Fibroblast of lung (primary cell): Measurements from ENCODE around the gene VPS72.

Experiments used
- EZH2 ChIP-seq: IDR thresholded peaks from 2 replicates; pipeline ENCODE4 v1.5.1; 2012; ENCODE audit warnings: low read length, control low read depth, mild to moderate bottlenecking; ENCODE audit errors: missing control alignments
- TF ChIP-seq, protein P1 (sequence below), 2 donors: IDR thresholded peaks in 1 of 2; conservative IDR thresholded peaks in 1 of 2; 1 replicate in 1 of 2; 2 replicates in 1 of 2; pipeline ENCODE4 v1.5.1; 2011 to 2012; ENCODE audit warnings: low read length in 2 of 2, control low read depth in 1 of 2, inconsistent platforms in 1 of 2, low read depth in 1 of 2, mild to moderate bottlenecking in 1 of 2

DNA sequence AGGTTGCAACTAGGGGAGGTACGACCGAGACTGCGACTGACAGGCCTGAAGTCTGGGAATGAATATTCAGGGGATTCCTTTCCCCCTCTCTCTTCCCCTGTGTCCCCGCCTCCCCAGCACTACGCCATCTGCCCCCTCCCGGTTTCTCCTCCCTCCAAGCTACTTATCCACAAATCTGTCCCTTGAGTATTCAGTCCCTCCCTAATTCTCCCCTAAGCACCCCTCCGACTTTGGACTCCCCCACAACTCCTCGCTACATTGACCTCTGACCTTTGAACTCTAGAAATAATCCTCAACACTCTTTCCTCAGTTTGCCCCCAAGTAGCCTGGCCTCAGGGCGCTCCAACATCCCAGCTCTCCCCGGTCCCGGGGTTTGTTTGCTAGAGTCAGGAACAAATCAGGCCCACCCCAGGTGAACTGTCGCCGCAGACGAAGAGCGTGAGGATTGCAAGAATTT lies 24.7 kb downstream of the VPS72 start:
- TF ChIP-seq, protein P1, sequence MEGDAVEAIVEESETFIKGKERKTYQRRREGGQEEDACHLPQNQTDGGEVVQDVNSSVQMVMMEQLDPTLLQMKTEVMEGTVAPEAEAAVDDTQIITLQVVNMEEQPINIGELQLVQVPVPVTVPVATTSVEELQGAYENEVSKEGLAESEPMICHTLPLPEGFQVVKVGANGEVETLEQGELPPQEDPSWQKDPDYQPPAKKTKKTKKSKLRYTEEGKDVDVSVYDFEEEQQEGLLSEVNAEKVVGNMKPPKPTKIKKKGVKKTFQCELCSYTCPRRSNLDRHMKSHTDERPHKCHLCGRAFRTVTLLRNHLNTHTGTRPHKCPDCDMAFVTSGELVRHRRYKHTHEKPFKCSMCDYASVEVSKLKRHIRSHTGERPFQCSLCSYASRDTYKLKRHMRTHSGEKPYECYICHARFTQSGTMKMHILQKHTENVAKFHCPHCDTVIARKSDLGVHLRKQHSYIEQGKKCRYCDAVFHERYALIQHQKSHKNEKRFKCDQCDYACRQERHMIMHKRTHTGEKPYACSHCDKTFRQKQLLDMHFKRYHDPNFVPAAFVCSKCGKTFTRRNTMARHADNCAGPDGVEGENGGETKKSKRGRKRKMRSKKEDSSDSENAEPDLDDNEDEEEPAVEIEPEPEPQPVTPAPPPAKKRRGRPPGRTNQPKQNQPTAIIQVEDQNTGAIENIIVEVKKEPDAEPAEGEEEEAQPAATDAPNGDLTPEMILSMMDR (conservative IDR thresholded peaks at IDR 0.05 in 1 of 2, IDR thresholded peaks at IDR 0.05 in 1 of 2; ENCODE audit: low read depth in 1 of 2, low read length in 2 of 2), result no peak
- no peak for TF ChIP-seq EZH2
